ENCODE measurements around the gene HMGN3.

- TF ChIP-seq POLR2A (IDR thresholded peaks at IDR 0.05) (no peak), CTCF (IDR thresholded peaks at IDR 0.05 in 4 of 5, conservative IDR thresholded peaks at IDR 0.05 in 1 of 5) (no peak)
Observed at GRCh38 chr6:79223611-79224404, 10.7 kb downstream of the HMGN3 start.

Data from gastrocnemius medialis (tissue), 4 donors.